NCI-H2029 treated with DMSO at 0.1 percent for 48 hours (cell line): ENCODE results near the gene SCRN2.
A peak's percentile ranks its signal among the peaks of the same experiment; 100 is the strongest.

Experiments used
- DNase-seq: peaks from one replicate; lab custom pipeline; 2025; lab: John Stamatoyannopoulos, UW

SCRN2 gene

GRCh38 chr17:47804461-47804860 is 36.6 kb downstream of the SCRN2 start:
- DNase-seq: no peak

GRCh38 chr17:47803751-47804150 is 37.3 kb downstream of the SCRN2 start:
- no peak for DNase-seq

GRCh38 chr17:47803201-47803600 is 37.9 kb downstream of the SCRN2 start:
- DNase-seq: no peak

GRCh38 chr17:47802341-47803022 is 38.6 kb downstream of the SCRN2 start:
- DNase-seq: peak; percentile 57

- DNase-seq: no peak
These were observed 39.2 kb downstream of the SCRN2 start for GRCh38 chr17:47801906-47802305.

GRCh38 chr17:47801176-47801765 is 39.8 kb downstream of the SCRN2 start:
- DNase-seq: no peak

GRCh38 chr17:47800686-47801085 is 40.4 kb downstream of the SCRN2 start:
- no peak for DNase-seq

GRCh38 chr17:47797797-47798196 is 43.3 kb downstream of the SCRN2 start:
- no peak for DNase-seq

- DNase-seq: no peak
These were observed 48.1 kb downstream of the SCRN2 start for GRCh38 chr17:47792979-47793378.

GRCh38 chr17:47792457-47792856 is 48.6 kb downstream of the SCRN2 start:
- no peak for DNase-seq

GRCh38 chr17:47791025-47791424 is 50.0 kb downstream of the SCRN2 start:
- DNase-seq: no peak

GRCh38 chr17:47789611-47790561 is 51.2 kb downstream of the SCRN2 start:
- DNase-seq: no peak
